Kidney epithelial cell (primary cell): Measurements from ENCODE around the gene PRSS38. TPM values are rescaled to one million over a fixed set of nuclear protein-coding genes. Genes with fewer than 3 reads are reported as not detected.

ENCODE experiments used
- DNase-seq: peaks from one replicate; pipeline ENCODE4 v3.0.0-alpha.2; 2010; ENCODE audit warnings: low read depth
- H3K27me3 ChIP-seq: 2 replicates; pipeline ENCODE4 v1.6.0; 2011; ENCODE audit warnings: low read length; ENCODE audit not compliant: control insufficient read depth, insufficient read depth
- H3K36me3 ChIP-seq: 2 replicates; pipeline ENCODE4 v1.5.1; 2011; ENCODE audit warnings: low read length; ENCODE audit not compliant: control insufficient read depth, insufficient read depth
- H3K4me3 ChIP-seq: 2 replicates; pipeline ENCODE4 v1.5.1; 2011; ENCODE audit warnings: low read depth, mild to moderate bottlenecking, control low read depth, low read length
- CTCF ChIP-seq: IDR thresholded peaks from 2 replicates; pipeline ENCODE4 v1.5.1; 2011; ENCODE audit warnings: mild to moderate bottlenecking, moderate library complexity, low read length, control low read depth, inconsistent platforms; ENCODE audit not compliant: insufficient read depth, poor library complexity, severe bottlenecking
- total RNA-seq: library from RNA; depleted of rRNA; stranded (reverse); fragments of >200 nt; gene quantifications from 2 replicates; pipeline ENCODE4 v1.2.3, GENCODE V29; 2015

The PRSS38 gene
- total RNA-seq, 1 donor from 2014 or later = not detected

- no peak for TF ChIP-seq CTCF
- Histone ChIP-seq H3K27me3 (peaks cover 5% of the 10 kb centered on the region), H3K36me3 (no peaks in the 10 kb centered on the region), H3K4me3 (no peak overlapping the region)
- no peak for DNase-seq
These were observed 15.7 kb upstream of the PRSS38 start for GRCh38 chr1:227799756-227800155.

- DNase-seq = no peak
- no peaks in the 10 kb centered on the region for H3K36me3 ChIP-seq
- no peak overlapping the region for H3K4me3 ChIP-seq
- no peaks in the 10 kb centered on the region for H3K27me3 ChIP-seq
- no peak for TF ChIP-seq CTCF
These were observed 11.5 kb upstream of the PRSS38 start for GRCh38 chr1:227803933-227804332.

- DNase-seq = peak; percentile 42
- no peak for TF ChIP-seq CTCF
- H3K27me3 ChIP-seq = no peaks in the 10 kb centered on the region
- no peaks in the 10 kb centered on the region for H3K36me3 ChIP-seq
- H3K4me3 ChIP-seq = no peak overlapping the region
These were observed 9.8 kb upstream of the PRSS38 start for GRCh38 chr1:227805606-227806197.

- no peak for TF ChIP-seq CTCF
- Histone ChIP-seq H3K27me3 (no peaks in the 10 kb centered on the region), H3K36me3 (no peaks in the 10 kb centered on the region), H3K4me3 (no peak overlapping the region)
- no peak for DNase-seq
These were observed 6.9 kb upstream of the PRSS38 start for GRCh38 chr1:227808566-227808965.

- H3K4me3 ChIP-seq = no peak overlapping the region
- DNase-seq = no peak
- no peaks in the 10 kb centered on the region for H3K36me3 ChIP-seq
- no peaks in the 10 kb centered on the region for H3K27me3 ChIP-seq
- no peak for TF ChIP-seq CTCF
These were observed 6.4 kb upstream of the PRSS38 start for GRCh38 chr1:227809026-227809425.

GRCh38 chr1:227813962-227814361 is 1.5 kb upstream of the PRSS38 start:
- Histone ChIP-seq H3K27me3 (no peaks in the 10 kb centered on the region), H3K4me3 (no peak overlapping the region), H3K36me3 (no peaks in the 10 kb centered on the region)
- DNase-seq = no peak
- TF ChIP-seq CTCF = no peak
